Testis (tissue), 3 donors: ENCODE results near the gene BARX2. TPM values are rescaled to one million over a fixed set of nuclear protein-coding genes. Genes with fewer than 3 reads are reported as not detected.

Source experiments
- DNase-seq: peaks from one replicate; pipeline ENCODE4 v3.0.0-alpha.2; 2019
- H3K27ac ChIP-seq, 2 donors: fragments of 200-600 bp; sonication (generic); one replicate each; pipeline ENCODE4 v1.5.1; 2019
- H3K27me3 ChIP-seq: fragments of 200-600 bp; sonication (generic); one replicate; pipeline ENCODE4 v1.5.1; 2019
- H3K36me3 ChIP-seq: fragments of 200-600 bp; sonication (generic); one replicate; pipeline ENCODE4 v1.5.1; 2017; ENCODE audit warnings: low read depth; ENCODE audit errors: missing control alignments
- H3K4me1 ChIP-seq: fragments of 200-600 bp; sonication (generic); one replicate; pipeline ENCODE4 v1.5.1; 2019
- H3K4me3 ChIP-seq, 2 donors: fragments of 200-600 bp; sonication (generic); one replicate each; pipeline ENCODE4 v1.5.1; 2017 to 2019
- H3K9me3 ChIP-seq: fragments of 200-600 bp; sonication (generic); one replicate; pipeline ENCODE4 v1.5.1; 2017
- POLR2A ChIP-seq: fragments of 450-650 bp; IDR thresholded peaks from one replicate; pipeline ENCODE4 v1.6.1; 2017; ENCODE audit warnings: antibody characterized with exemption, mild to moderate bottlenecking, moderate library complexity
- WGBS, 2 donors: methylation state at CpG; one replicate each; pipeline ENCODE4 v1.1.5; 2018; 5-methylcytosine and 5-hydroxymethylcytosine counted together
- intact Hi-C: fragments of 100-400 bp; cut with DNase I; formaldehyde crosslinking; loops from one replicate; pipeline ENCODE4 v1.15.1; 2023; ENCODE audit warnings: low total_unique reads
- polyA plus RNA-seq: library from polyadenylated mRNA; stranded (reverse); fragments of 350-450 nt; fragmentation: Illumina TruSeq; extraction: RNeasy Lipid Tissue Mini Kit (QIAGEN cat#74804); gene quantifications from one replicate; pipeline ENCODE4 v1.2.3, GENCODE V29; 2014; ENCODE audit warnings: low read depth, low replicate concordance; ENCODE audit not compliant: insufficient read depth
- total RNA-seq, 2 donors: library from RNA; depleted of rRNA; stranded (reverse); fragments of >200 nt; gene quantifications; one replicate each; pipeline ENCODE4 v1.2.3, GENCODE V29; 2016
- TF ChIP-seq, protein P1 (sequence below), 3 experiments: fragments of 450-650 bp in 2 of 3; fragments of 200-600 bp in 1 of 3; sonication (generic) in 1 of 3; IDR thresholded peaks; one replicate each; pipeline ENCODE4 v1.5.1; 2016 to 2019; ENCODE audit warnings: antibody characterized with exemption in 3 of 3, mild to moderate bottlenecking in 2 of 3, moderate library complexity in 1 of 3

BARX2 gene
- total and polyA plus RNA-seq, 3 donors from 2014 or later, result 4.3 to 5.0 (median 4.5) TPM

DNA sequence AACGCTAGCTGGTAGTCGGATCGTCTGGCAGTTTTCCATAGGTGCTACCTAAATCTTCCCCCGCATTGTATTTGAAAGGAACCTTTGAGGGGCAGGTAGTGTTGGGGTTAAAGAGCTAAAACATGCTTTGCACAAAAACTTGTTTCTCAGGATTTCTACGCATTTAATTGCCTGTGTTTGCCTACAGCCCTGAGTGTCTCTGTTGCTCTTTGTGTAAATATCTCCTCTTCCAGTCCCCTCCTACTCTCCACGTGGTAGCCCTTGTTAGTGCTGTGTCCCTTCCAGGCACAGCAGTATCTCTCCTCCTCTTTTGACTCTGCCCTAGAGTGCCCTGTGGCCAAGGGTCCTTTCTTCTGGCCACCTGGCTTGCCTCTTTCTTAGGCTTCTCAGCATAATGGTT lies 81.7 kb downstream of the BARX2 start:
- DNase-seq, result peak; percentile 62
- no peak for TF ChIP-seq POLR2A
- TF ChIP-seq, protein P1, sequence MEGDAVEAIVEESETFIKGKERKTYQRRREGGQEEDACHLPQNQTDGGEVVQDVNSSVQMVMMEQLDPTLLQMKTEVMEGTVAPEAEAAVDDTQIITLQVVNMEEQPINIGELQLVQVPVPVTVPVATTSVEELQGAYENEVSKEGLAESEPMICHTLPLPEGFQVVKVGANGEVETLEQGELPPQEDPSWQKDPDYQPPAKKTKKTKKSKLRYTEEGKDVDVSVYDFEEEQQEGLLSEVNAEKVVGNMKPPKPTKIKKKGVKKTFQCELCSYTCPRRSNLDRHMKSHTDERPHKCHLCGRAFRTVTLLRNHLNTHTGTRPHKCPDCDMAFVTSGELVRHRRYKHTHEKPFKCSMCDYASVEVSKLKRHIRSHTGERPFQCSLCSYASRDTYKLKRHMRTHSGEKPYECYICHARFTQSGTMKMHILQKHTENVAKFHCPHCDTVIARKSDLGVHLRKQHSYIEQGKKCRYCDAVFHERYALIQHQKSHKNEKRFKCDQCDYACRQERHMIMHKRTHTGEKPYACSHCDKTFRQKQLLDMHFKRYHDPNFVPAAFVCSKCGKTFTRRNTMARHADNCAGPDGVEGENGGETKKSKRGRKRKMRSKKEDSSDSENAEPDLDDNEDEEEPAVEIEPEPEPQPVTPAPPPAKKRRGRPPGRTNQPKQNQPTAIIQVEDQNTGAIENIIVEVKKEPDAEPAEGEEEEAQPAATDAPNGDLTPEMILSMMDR (IDR thresholded peaks at IDR 0.05), result no peak
- Histone ChIP-seq H3K27me3 (no peaks in the 10 kb centered on the region), H3K4me1 (no peaks in the 10 kb centered on the region), H3K4me3 (no peak overlapping the region), H3K36me3 (no peaks in the 10 kb centered on the region), H3K9me3 (no peaks in the 10 kb centered on the region), H3K27ac (no peak overlapping the region)
- WGBS, 2 donors, result 41 to 62% methylated on average over 6 of the region's 6 CpGs
- intact Hi-C loops, result no loop called here

DNA sequence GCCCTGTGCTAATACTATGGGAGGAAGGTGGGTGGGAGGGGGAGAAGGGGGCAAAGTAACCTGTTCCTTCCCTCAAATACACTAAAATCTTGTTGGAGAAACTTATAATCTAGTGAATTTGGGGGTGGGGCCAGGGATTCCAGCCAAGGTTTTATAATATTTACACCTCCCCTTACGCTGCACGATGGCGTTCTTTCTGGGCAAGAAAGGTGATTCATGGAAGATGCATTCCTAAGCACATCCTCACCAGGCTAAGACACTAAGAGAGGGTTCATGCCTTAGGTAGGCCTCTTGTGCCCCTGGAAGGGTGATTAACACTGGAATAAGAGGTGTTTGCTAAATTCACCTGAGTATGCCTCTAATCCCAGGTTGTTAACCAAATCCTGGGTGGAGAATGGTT lies 82.6 kb downstream of the BARX2 start:
- intact Hi-C loops, result no loop called here
- Histone ChIP-seq H3K27ac (no peak overlapping the region), H3K4me1 (no peaks in the 10 kb centered on the region), H3K27me3 (no peaks in the 10 kb centered on the region), H3K4me3 (no peak overlapping the region), H3K9me3 (no peaks in the 10 kb centered on the region), H3K36me3 (no peaks in the 10 kb centered on the region)
- 67 to 71% methylated on average over 3 of the region's 3 CpGs for WGBS, 2 donors
- no peak for DNase-seq
- TF ChIP-seq, protein P1 (IDR thresholded peaks at IDR 0.05), result no peak
- no peak for TF ChIP-seq POLR2A

DNA sequence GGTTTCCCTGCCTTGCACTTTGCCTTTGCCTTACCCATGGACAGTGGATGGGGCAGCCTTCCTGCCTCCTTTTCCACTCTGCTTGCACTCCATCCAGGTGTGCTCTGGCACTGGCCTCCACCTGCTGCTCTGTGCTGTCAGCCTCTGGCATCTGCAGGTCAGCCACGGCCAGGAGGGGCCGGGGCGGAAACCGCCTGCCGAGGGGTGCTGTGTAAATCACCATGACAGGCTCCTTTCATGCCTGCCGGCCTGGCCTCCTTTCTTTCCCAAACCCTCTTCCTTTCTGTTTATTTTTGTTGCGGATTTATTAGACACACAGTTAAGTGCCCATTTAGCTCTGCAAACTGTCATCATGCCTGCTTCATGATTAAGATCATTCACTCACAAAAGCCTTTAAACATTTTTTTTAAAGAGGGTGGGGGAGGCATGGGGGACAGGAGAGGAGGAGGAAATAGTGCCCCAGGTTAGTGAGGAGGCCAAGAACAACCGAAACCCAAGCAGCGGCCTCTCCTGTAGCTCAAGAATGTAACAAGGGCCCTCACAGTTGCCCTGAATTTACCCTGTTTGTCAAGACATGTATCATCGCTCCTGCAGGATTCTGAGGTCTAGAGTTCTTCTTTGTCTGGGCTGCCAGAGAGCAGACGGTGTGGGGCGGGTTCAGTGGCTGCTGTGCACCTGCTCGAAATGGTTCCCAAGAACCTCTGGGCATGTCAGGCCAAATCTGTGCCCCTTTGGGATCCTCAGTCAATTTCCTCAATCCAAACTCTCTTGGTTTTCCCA lies 83.3 kb downstream of the BARX2 start:
- intact Hi-C loops, result no loop called here
- Histone ChIP-seq H3K9me3 (no peaks in the 10 kb centered on the region), H3K27me3 (no peaks in the 10 kb centered on the region), H3K27ac (no peak overlapping the region), H3K36me3 (no peaks in the 10 kb centered on the region), H3K4me1 (no peaks in the 10 kb centered on the region), H3K4me3 (no peak overlapping the region)
- 59 to 60% methylated on average over 13 of the region's 13 CpGs for WGBS, 2 donors
- TF ChIP-seq, protein P1 (IDR thresholded peaks at IDR 0.05), result no peak
- no peak for TF ChIP-seq POLR2A
- no peak for DNase-seq

DNA sequence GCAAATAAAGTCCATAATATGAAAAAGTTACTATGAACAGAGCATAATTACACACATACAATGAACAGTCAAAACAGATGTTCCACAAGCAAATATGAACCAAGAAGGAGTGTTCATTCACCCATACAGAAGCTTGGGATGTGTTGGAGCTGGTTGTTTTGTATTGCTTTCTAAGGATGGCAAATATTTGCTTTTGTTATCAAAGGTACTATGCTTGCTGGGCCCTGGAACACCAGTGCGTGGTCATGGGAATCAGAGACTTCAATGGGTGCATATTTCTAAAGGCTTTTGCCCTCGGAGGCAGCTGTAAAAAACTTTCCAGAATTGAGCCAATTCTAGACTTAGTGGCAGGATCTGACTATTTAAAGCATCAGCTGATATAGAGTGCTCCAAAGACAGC lies 85.1 kb downstream of the BARX2 start:
- no peaks in the 10 kb centered on the region for H3K27me3 ChIP-seq
- H3K4me3 ChIP-seq, result no peak overlapping the region
- no peak for TF ChIP-seq POLR2A
- TF ChIP-seq, protein P1 (IDR thresholded peaks at IDR 0.05), result no peak
- peaks cover under 1% of the 10 kb centered on the region for H3K4me1 ChIP-seq
- intact Hi-C loops, result no loop called here
- 81 to 95% methylated on average over 2 of the region's 2 CpGs for WGBS, 2 donors
- H3K36me3 ChIP-seq, result no peaks in the 10 kb centered on the region
- DNase-seq, result no peak
- H3K27ac ChIP-seq, result no peak overlapping the region
- no peaks in the 10 kb centered on the region for H3K9me3 ChIP-seq

DNA sequence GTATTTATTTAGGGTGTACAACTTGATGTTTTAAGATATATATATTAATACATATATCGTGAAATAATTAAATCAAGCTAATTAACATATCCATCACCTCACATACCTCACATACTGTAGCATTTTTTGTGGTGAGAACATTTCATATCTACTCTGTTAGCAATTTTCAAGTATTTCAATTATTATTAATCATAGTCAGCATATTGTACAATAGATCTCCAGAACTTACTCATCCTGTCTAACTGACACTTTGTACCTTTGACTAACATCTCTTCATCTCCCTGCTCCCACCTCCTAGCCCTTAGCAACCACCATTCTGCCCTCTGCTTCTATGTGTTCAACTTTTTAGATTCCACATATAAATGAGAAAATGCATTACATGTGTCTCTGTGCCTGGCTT lies 108.4 kb downstream of the BARX2 start:
- intact Hi-C loops, result no loop called here
- no peak for TF ChIP-seq POLR2A
- TF ChIP-seq, protein P1 (IDR thresholded peaks at IDR 0.05), result no peak
- no peaks in the 10 kb centered on the region for H3K4me1 ChIP-seq
- H3K4me3 ChIP-seq, result no peak overlapping the region
- WGBS, 2 donors, result 85 to 92% methylated on average over 1 of the region's 1 CpG
- H3K36me3 ChIP-seq, result no peaks in the 10 kb centered on the region
- no peak overlapping the region for H3K27ac ChIP-seq
- no peaks in the 10 kb centered on the region for H3K9me3 ChIP-seq
- no peaks in the 10 kb centered on the region for H3K27me3 ChIP-seq
- no peak for DNase-seq
